Measurements from ENCODE around the gene KRT82.

The KRT82 gene

GRCh38 chr12:52380271-52380694 lies 25.9 kb downstream of the KRT82 start:
- DNase-seq, result peak; percentile 66

- DNase-seq, result no peak
Observed at GRCh38 chr12:52379536-52379935, 26.6 kb downstream of the KRT82 start.

- no peak for DNase-seq
Observed at GRCh38 chr12:52378091-52378490, 28.0 kb downstream of the KRT82 start.

GRCh38 chr12:52377266-52377665 lies 28.9 kb downstream of the KRT82 start:
- DNase-seq, result no peak

- DNase-seq, result peak; percentile 80
Observed at GRCh38 chr12:52372216-52373154, 33.6 kb downstream of the KRT82 start.

- no peak for DNase-seq
Observed at GRCh38 chr12:52371716-52372115, 34.4 kb downstream of the KRT82 start.

GRCh38 chr12:52370926-52371608 lies 35.1 kb downstream of the KRT82 start:
- DNase-seq, result no peak

- DNase-seq, result no peak
Observed at GRCh38 chr12:52369809-52370208, 36.3 kb downstream of the KRT82 start.

- DNase-seq, result no peak
Observed at GRCh38 chr12:52369211-52369610, 36.9 kb downstream of the KRT82 start.

- no peak for DNase-seq
Observed at GRCh38 chr12:52368508-52368907, 37.6 kb downstream of the KRT82 start.

- no peak for DNase-seq
Observed at GRCh38 chr12:52367876-52368275, 38.3 kb downstream of the KRT82 start.

GRCh38 chr12:52366738-52367485 lies 39.2 kb downstream of the KRT82 start, which contains the start of gene KRT85:
TSS of gene KRT85 (minus strand) at chr12:52367481. CDS start at chr12:52367405, 76 bp downstream.
- DNase-seq, result no peak

- no peak for DNase-seq
Observed at GRCh38 chr12:52364901-52365489, 41.1 kb downstream of the KRT82 start.

- no peak for DNase-seq
Observed at GRCh38 chr12:52364061-52364460, 42.1 kb downstream of the KRT82 start.

GRCh38 chr12:52363111-52363679 lies 42.9 kb downstream of the KRT82 start:
- no peak for DNase-seq

- DNase-seq, result peak; percentile 49
Observed at GRCh38 chr12:52362118-52362726, 43.9 kb downstream of the KRT82 start.

- DNase-seq, result no peak
Observed at GRCh38 chr12:52361553-52361952, 44.6 kb downstream of the KRT82 start.

- no peak for DNase-seq
Observed at GRCh38 chr12:52360663-52361271, 45.4 kb downstream of the KRT82 start.

- DNase-seq, result no peak
Observed at GRCh38 chr12:52360106-52360662, 46.0 kb downstream of the KRT82 start.

- DNase-seq, result no peak
Observed at GRCh38 chr12:52359621-52360061, 46.5 kb downstream of the KRT82 start.

Measured in RPMI8226 (cell line).